Measurements from ENCODE around the gene MRTFB.
"Not testable (repeated sequence)": the region's sequence is repeated elsewhere in the genome, so short reads cannot be mapped to it uniquely, and the experiment has no call there.

MRTFB gene

GRCh38 chr16:14043793-14044192 lies 27.3 kb upstream of the MRTFB start:
- no peaks in the 10 kb centered on the region for H3K4me1 ChIP-seq (ENCODE audit: insufficient read depth, low read length)
- no peaks in the 10 kb centered on the region for H3K27me3 ChIP-seq (ENCODE audit: insufficient read depth, low read length)
- no peak overlapping the region for H2AFZ ChIP-seq (ENCODE audit: low read depth, low read length)
- H3K4me3 ChIP-seq (ENCODE audit: low read length) = no peak overlapping the region
- H3K36me3 ChIP-seq (ENCODE audit: insufficient read depth, low read length) = no peaks in the 10 kb centered on the region
- H3K9me3 ChIP-seq (ENCODE audit: low read length) = no peaks in the 10 kb centered on the region

DNA sequence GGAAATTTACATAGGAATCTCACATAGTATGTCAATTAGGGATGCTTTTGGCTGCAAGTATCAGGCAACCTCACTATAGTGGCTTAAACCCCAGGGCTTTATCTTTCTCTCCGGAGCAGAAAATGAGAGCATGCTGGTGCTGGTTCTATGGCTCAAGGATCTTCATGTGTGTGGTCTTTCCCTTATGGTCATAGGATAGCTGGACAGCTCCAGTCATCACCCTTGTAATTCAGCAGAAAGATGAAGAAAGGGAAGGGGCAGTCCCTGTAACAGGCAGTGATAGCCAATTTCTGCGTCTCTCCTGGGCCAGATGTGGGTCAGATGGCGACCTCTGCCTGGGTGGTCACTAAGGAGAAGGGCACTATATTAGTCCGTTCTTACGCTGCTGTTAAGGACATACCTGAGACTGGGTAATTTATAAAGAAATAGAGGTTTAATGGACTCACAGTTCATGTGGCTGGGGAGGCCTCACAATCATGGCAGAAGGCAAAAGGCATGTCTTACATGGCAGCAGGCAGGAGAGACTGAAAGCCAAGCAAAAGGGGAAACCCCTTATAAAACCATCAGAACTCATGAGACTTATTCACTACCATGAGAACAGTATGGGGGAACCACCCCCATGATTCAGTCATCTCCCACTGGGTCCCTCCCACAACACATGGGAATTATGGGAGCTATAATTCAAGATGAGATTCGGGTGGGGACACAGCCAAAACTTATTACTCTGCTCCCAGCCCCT lies 23.8 kb upstream of the MRTFB start:
- not testable (repeated sequence) for H3K36me3 ChIP-seq (ENCODE audit: insufficient read depth, low read length); H3K4me3 ChIP-seq (ENCODE audit: low read length); H3K4me1 ChIP-seq (ENCODE audit: insufficient read depth, low read length)

GRCh38 chr16:14050291-14051027 lies 20.7 kb upstream of the MRTFB start:
- no peaks in the 10 kb centered on the region for H3K27me3 ChIP-seq (ENCODE audit: insufficient read depth, low read length)
- no peak overlapping the region for H3K4me3 ChIP-seq (ENCODE audit: low read length)
- no peak overlapping the region for H2AFZ ChIP-seq (ENCODE audit: low read depth, low read length)
- H3K9me3 ChIP-seq (ENCODE audit: low read length) = no peaks in the 10 kb centered on the region
- no peaks in the 10 kb centered on the region for H3K36me3 ChIP-seq (ENCODE audit: insufficient read depth, low read length)
- no peaks in the 10 kb centered on the region for H3K4me1 ChIP-seq (ENCODE audit: insufficient read depth, low read length)

More for the DNA sequence above, 23.8 kb upstream of the MRTFB start:
- not testable (repeated sequence) for H3K9me3 ChIP-seq (ENCODE audit: low read length); H3K27me3 ChIP-seq (ENCODE audit: insufficient read depth, low read length); H2AFZ ChIP-seq (ENCODE audit: low read depth, low read length)

GRCh38 chr16:14051103-14051729 lies 19.9 kb upstream of the MRTFB start:
- Histone ChIP-seq H3K4me3 (ENCODE audit: low read length) (no peak overlapping the region), H3K4me1 (ENCODE audit: insufficient read depth, low read length) (no peaks in the 10 kb centered on the region), H2AFZ (ENCODE audit: low read depth, low read length) (no peak overlapping the region), H3K9me3 (ENCODE audit: low read length) (no peaks in the 10 kb centered on the region), H3K36me3 (ENCODE audit: insufficient read depth, low read length) (no peaks in the 10 kb centered on the region), H3K27me3 (ENCODE audit: insufficient read depth, low read length) (no peaks in the 10 kb centered on the region)

- Histone ChIP-seq H3K4me3 (ENCODE audit: low read length) (no peak overlapping the region), H3K4me1 (ENCODE audit: insufficient read depth, low read length) (no peaks in the 10 kb centered on the region), H3K36me3 (ENCODE audit: insufficient read depth, low read length) (no peaks in the 10 kb centered on the region), H2AFZ (ENCODE audit: low read depth, low read length) (no peak overlapping the region), H3K27me3 (ENCODE audit: insufficient read depth, low read length) (no peaks in the 10 kb centered on the region), H3K9me3 (ENCODE audit: low read length) (no peaks in the 10 kb centered on the region)
These were observed 14.1 kb upstream of the MRTFB start for GRCh38 chr16:14056970-14057369.

- Histone ChIP-seq H2AFZ (ENCODE audit: low read depth, low read length) (no peak overlapping the region), H3K9me3 (ENCODE audit: low read length) (no peaks in the 10 kb centered on the region), H3K4me3 (ENCODE audit: low read length) (no peak overlapping the region), H3K4me1 (ENCODE audit: insufficient read depth, low read length) (no peaks in the 10 kb centered on the region), H3K27me3 (ENCODE audit: insufficient read depth, low read length) (no peaks in the 10 kb centered on the region), H3K36me3 (ENCODE audit: insufficient read depth, low read length) (no peaks in the 10 kb centered on the region)
These were observed 13.2 kb upstream of the MRTFB start for GRCh38 chr16:14057878-14058382.

GRCh38 chr16:14061732-14062259 lies 9.3 kb upstream of the MRTFB start:
- Histone ChIP-seq H3K4me1 (ENCODE audit: insufficient read depth, low read length) (no peaks in the 10 kb centered on the region), H2AFZ (ENCODE audit: low read depth, low read length) (no peak overlapping the region), H3K36me3 (ENCODE audit: insufficient read depth, low read length) (no peaks in the 10 kb centered on the region), H3K27me3 (ENCODE audit: insufficient read depth, low read length) (no peaks in the 10 kb centered on the region), H3K9me3 (ENCODE audit: low read length) (no peaks in the 10 kb centered on the region), H3K4me3 (ENCODE audit: low read length) (no peak overlapping the region)

DNA sequence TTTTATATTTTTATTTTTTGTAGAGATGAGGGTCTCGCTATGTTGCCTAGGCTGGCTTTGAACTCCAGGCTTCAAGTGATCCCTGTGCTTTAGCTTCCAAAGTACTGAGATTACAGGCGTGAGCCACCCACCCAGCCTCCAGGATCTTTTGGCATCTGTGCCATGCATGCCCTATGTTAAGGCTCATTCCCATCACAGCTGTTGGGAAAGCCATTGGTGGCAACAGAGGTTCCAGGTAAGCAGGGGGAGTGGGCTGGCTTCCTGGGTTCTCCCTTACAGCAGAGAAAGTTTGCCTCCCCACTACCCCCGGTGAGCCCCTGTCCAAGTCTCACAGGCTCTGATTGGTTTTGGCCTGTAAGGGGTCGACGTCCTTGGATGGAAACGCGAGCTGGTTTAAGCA lies 8.9 kb upstream of the MRTFB start:
- Histone ChIP-seq H3K36me3 (ENCODE audit: insufficient read depth, low read length) (no peaks in the 10 kb centered on the region), H3K27me3 (ENCODE audit: insufficient read depth, low read length) (no peaks in the 10 kb centered on the region), H3K9me3 (ENCODE audit: low read length) (no peaks in the 10 kb centered on the region), H2AFZ (ENCODE audit: low read depth, low read length) (no peak overlapping the region), H3K4me3 (ENCODE audit: low read length) (no peak overlapping the region), H3K4me1 (ENCODE audit: insufficient read depth, low read length) (no peaks in the 10 kb centered on the region)

DNA sequence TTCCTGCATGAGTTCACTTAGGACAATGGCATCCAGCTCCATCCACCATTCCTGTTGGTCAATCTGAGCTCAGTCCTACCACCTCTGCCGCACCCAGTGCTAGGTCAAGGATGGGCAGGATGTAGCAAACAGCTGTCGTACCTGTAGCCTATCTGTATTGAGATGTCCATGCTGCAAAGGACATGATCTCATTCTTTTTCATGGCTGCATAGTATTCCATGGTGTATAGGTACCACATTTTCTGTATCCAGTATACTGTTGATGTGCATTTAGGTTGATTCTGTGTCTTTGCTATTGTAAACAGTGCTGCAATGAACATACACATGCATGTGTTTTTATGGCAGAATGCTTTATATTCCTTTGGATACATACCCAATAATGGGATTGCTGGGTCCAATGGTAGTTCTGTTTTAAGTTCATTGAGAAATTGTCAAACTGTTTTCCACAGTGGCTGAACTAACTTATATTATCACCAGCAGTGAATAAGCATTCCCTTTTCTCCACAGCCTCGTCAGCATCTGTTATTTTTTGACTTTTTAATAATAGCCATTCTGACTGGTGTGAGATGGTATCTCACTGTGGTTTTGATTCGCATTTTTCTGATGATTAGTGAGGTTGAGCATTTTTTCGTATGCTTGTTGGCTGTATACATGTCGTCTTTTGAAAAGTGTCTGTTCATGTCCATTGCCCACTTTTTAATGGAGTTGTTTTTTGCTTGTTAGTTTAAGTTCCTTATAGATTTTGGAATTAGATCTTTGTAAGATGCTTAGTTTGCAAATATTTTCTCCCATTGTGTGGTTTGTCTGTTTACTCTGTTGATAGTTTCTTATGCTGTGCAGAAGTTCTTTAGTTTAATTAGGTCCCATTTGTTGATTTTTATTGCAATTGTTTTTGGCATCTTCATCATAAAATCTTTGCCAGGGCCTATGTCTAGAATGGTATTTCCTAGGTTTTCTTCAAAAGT lies 7.2 kb upstream of the MRTFB start:
- no peaks in the 10 kb centered on the region for H3K4me1 ChIP-seq (ENCODE audit: insufficient read depth, low read length)
- H3K27me3 ChIP-seq (ENCODE audit: insufficient read depth, low read length) = no peaks in the 10 kb centered on the region
- no peaks in the 10 kb centered on the region for H3K9me3 ChIP-seq (ENCODE audit: low read length)
- H3K36me3 ChIP-seq (ENCODE audit: insufficient read depth, low read length) = no peaks in the 10 kb centered on the region
- no peak overlapping the region for H2AFZ ChIP-seq (ENCODE audit: low read depth, low read length)
- no peak overlapping the region for H3K4me3 ChIP-seq (ENCODE audit: low read length)

DNA sequence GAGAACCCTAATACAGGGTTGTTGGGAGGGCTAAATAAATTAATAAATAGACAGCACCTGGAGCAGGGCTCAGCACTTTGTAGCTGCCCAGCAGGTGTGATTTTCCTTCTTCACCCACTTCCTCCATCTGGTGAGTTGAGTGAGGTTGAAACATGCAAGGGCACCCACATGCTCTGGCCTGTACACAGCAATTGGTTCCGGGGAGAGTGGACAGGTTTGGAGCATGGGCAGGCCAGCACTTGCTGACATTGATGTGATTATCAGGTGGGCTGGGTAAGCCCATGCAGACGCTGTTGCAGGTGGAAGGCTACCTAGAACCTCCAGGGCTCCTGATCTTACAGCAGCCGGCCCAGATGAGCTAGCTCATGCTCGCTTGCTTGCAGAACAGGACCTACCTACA lies 1.3 kb upstream of the MRTFB start:
- Histone ChIP-seq H3K4me3 (ENCODE audit: low read length) (no peak overlapping the region), H3K9me3 (ENCODE audit: low read length) (no peaks in the 10 kb centered on the region), H3K36me3 (ENCODE audit: insufficient read depth, low read length) (no peaks in the 10 kb centered on the region), H3K27me3 (ENCODE audit: insufficient read depth, low read length) (no peaks in the 10 kb centered on the region), H2AFZ (ENCODE audit: low read depth, low read length) (no peak overlapping the region), H3K4me1 (ENCODE audit: insufficient read depth, low read length) (peaks cover 7% of the 10 kb centered on the region)

- peaks cover 7% of the 10 kb centered on the region for H3K4me1 ChIP-seq (ENCODE audit: insufficient read depth, low read length)
- no peaks in the 10 kb centered on the region for H3K9me3 ChIP-seq (ENCODE audit: low read length)
- peak overlapping the region; percentile 73 for H3K4me3 ChIP-seq (ENCODE audit: low read length)
- peak overlapping the region; percentile 100 for H2AFZ ChIP-seq (ENCODE audit: low read depth, low read length)
- H3K27me3 ChIP-seq (ENCODE audit: insufficient read depth, low read length) = no peaks in the 10 kb centered on the region
- peaks cover 5% of the 10 kb centered on the region for H3K36me3 ChIP-seq (ENCODE audit: insufficient read depth, low read length)
These were observed 603 bp upstream of the MRTFB start for GRCh38 chr16:14070555-14070876.

DNA sequence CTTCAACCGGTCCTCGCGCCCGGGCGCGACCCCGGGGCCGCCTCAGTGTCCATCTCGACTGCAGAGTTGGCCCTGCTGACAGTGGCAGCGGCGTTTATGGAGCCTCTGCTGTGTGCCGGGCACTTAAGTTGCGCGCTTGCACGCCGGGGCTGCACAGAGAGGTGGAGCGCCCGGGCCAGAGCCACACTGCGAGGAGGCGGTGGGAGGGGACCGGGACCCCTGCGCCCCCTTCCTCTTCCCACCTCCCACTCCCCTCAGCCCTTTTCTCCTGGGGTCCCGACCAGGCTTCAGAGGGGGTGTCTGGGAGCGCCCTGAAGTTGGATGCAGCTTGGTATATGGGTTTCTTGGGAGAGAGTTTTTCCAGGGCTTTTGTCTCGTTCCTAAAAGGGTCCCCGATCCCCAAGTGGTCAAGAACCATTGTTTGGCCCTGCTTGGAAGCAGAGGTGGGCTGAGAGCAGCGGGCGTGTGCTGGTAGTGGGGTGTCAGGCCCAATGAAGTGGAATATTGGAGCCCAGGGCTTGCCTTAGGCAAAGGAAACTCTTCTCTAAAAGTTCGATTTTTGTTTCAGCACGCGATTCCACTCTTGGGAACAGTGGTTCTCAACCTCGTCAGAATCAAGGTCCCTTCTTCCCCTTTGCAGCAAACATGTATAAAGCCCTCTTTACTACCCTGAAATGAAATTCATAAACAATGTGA lies 605 bp downstream of the MRTFB start:
- H3K4me3 ChIP-seq (ENCODE audit: low read length) = peak overlapping the region; percentile 73
- no peaks in the 10 kb centered on the region for H3K27me3 ChIP-seq (ENCODE audit: insufficient read depth, low read length)
- H3K9me3 ChIP-seq (ENCODE audit: low read length) = no peaks in the 10 kb centered on the region
- H3K4me1 ChIP-seq (ENCODE audit: insufficient read depth, low read length) = peaks cover 7% of the 10 kb centered on the region
- H2AFZ ChIP-seq (ENCODE audit: low read depth, low read length) = peak overlapping the region; percentile 100
- peaks cover 8% of the 10 kb centered on the region for H3K36me3 ChIP-seq (ENCODE audit: insufficient read depth, low read length)
